IMR-90 (cell line): ENCODE results near the gene FSTL3. TPM values are rescaled to one million over a fixed set of nuclear protein-coding genes. Genes with fewer than 3 reads are reported as not detected.

Experiments
- ATAC-seq: fragments of 200-7000 bp; cut with Tn5 transposase; 2 replicates; pipeline ENCODE4 v1.9.1; 2020; ENCODE audit warnings: low read depth, mild to moderate bottlenecking, moderate library complexity
- BruUV-seq: library from RNA; stranded (reverse); fragments of 400-500 nt; replicated peaks from 2 replicates; lab custom pipeline; 2021; lab: Mats Ljungman, UMichigan
- CTCF ChIA-PET: fragments of 300-600 bp; formaldehyde crosslinking; extraction: SDS; loops from one replicate; lab custom pipeline; 2021; ENCODE audit warnings: antibody characterized with exemption; lab: Yijun Ruan, JAX
- POLR2A ChIA-PET: fragments of 300-600 bp; sonication (Branson Sonifier 250); formaldehyde crosslinking; loops from one replicate; lab custom pipeline; 2022; ENCODE audit warnings: antibody characterized with exemption; ENCODE audit not compliant: unreplicated experiment; lab: Charles Lee
- DNase-seq: peaks from one replicate; pipeline ENCODE4 v3.0.0; 2013
- H2AFZ ChIP-seq: replicated peaks from 2 replicates; pipeline ENCODE3; 2013; ENCODE audit warnings: low read length, mild to moderate bottlenecking; ENCODE audit not compliant: poor library complexity
- H2AK5ac ChIP-seq: 2 replicates; pipeline ENCODE4 v1.6.1; 2013; ENCODE audit warnings: low read depth, low read length, inconsistent platforms
- H2AK9ac ChIP-seq: replicated peaks from 2 replicates; pipeline ENCODE3; 2013; ENCODE audit warnings: mild to moderate bottlenecking, low read depth, low read length, moderate library complexity; ENCODE audit not compliant: poor library complexity
- H2BK120ac ChIP-seq: 2 replicates; pipeline ENCODE4 v1.6.1; 2013; ENCODE audit warnings: low read depth, low read length, inconsistent platforms
- H2BK15ac ChIP-seq: 3 replicates; pipeline ENCODE4 v1.6.1; 2013; ENCODE audit warnings: low read depth, low read length, inconsistent platforms
- H2BK20ac ChIP-seq: 2 replicates; pipeline ENCODE4 v1.6.1; 2013; ENCODE audit warnings: low read depth, mild to moderate bottlenecking, inconsistent platforms, low read length, moderate library complexity
- H2BK5ac ChIP-seq: 2 replicates; pipeline ENCODE4 v1.6.1; 2013; ENCODE audit warnings: mild to moderate bottlenecking, low read depth, low read length, inconsistent platforms; ENCODE audit not compliant: poor library complexity, severe bottlenecking
- H3K14ac ChIP-seq: replicated peaks from 2 replicates; pipeline ENCODE4 v1.6.1; 2013; ENCODE audit warnings: low read depth, low read length, inconsistent platforms
- H3K18ac ChIP-seq: 2 replicates; pipeline ENCODE4 v1.6.1; 2013; ENCODE audit warnings: low read depth, low read length, control low read depth
- H3K23ac ChIP-seq: 2 replicates; pipeline ENCODE4 v1.6.1; 2013; ENCODE audit warnings: low read depth, low read length, inconsistent platforms
- H3K27ac ChIP-seq: 2 replicates; pipeline ENCODE4 v1.5.1; 2013; ENCODE audit warnings: mild to moderate bottlenecking, control low read depth, low read length; ENCODE audit not compliant: insufficient read depth
- H3K27me3 ChIP-seq: 2 replicates; pipeline ENCODE4 v1.6.1; 2013; ENCODE audit warnings: low read length; ENCODE audit not compliant: control insufficient read depth, insufficient read depth
- H3K36me3 ChIP-seq: 2 replicates; pipeline ENCODE4 v1.6.1; 2013; ENCODE audit warnings: low read length, mixed read lengths; ENCODE audit not compliant: control insufficient read depth, insufficient read depth
- H3K4ac ChIP-seq: 2 replicates; pipeline ENCODE4 v1.6.1; 2013; ENCODE audit warnings: low read depth, low read length, inconsistent platforms
- H3K4me1 ChIP-seq: 2 replicates; pipeline ENCODE4 v1.6.1; 2013; ENCODE audit warnings: low read length, mixed read lengths; ENCODE audit not compliant: control insufficient read depth, insufficient read depth
- H3K4me2 ChIP-seq: 2 replicates; pipeline ENCODE4 v1.6.1; 2013; ENCODE audit warnings: low read depth, mild to moderate bottlenecking, control low read depth, low read length, moderate library complexity
- H3K4me3 ChIP-seq: 2 replicates; pipeline ENCODE4 v1.5.1; 2013; ENCODE audit warnings: low read depth, mild to moderate bottlenecking, control low read depth, low read length, moderate library complexity; ENCODE audit not compliant: insufficient read depth
- H3K56ac ChIP-seq: 2 replicates; pipeline ENCODE4 v1.6.1; 2013; ENCODE audit warnings: low read length, inconsistent platforms; ENCODE audit not compliant: insufficient read depth; ENCODE audit errors: extremely low read depth
- H3K79me1 ChIP-seq, 2 experiments: 2 replicates each; pipeline ENCODE4 v1.6.1; 2013; ENCODE audit warnings: low read length in 2 of 2, inconsistent platforms in 1 of 2, low read depth in 1 of 2
- H3K9ac ChIP-seq: 2 replicates; pipeline ENCODE4 v1.6.1; 2013; ENCODE audit warnings: low read depth, low read length, control low read depth
- H3K9me1 ChIP-seq: 2 replicates; pipeline ENCODE4 v1.6.1; 2013; ENCODE audit warnings: low read length, inconsistent platforms; ENCODE audit not compliant: insufficient read depth
- H3K9me3 ChIP-seq: 2 replicates; pipeline ENCODE4 v1.6.1; 2013; ENCODE audit warnings: low read length; ENCODE audit not compliant: control insufficient read depth, insufficient read depth
- H4K20me1 ChIP-seq: 2 replicates; pipeline ENCODE4 v1.6.1; 2013; ENCODE audit warnings: low read length, inconsistent platforms; ENCODE audit not compliant: insufficient read depth
- H4K5ac ChIP-seq: 2 replicates; pipeline ENCODE4 v1.6.1; 2013; ENCODE audit warnings: mild to moderate bottlenecking, low read depth, low read length, control low read depth
- H4K8ac ChIP-seq, 2 experiments: 2 replicates each; pipeline ENCODE4 v1.6.1; 2013; ENCODE audit warnings: low read depth in 2 of 2, low read length in 2 of 2, control low read depth in 1 of 2, inconsistent platforms in 1 of 2
- H4K91ac ChIP-seq: 2 replicates; pipeline ENCODE4 v1.6.1; 2013; ENCODE audit warnings: low read depth, low read length, inconsistent platforms; ENCODE audit not compliant: insufficient read depth
- BHLHE40 ChIP-seq: fragments of 150-350 bp; IDR thresholded peaks from 2 replicates; pipeline ENCODE4 v1.6.1; 2016; ENCODE audit warnings: mild to moderate bottlenecking, low read depth, low read length
- CEBPB ChIP-seq: IDR thresholded peaks from 2 replicates; pipeline ENCODE4 v1.6.1; 2012; ENCODE audit warnings: low read depth, low read length, improper control_type of control experiment
- CHD1 ChIP-seq: IDR thresholded peaks from 2 replicates; pipeline ENCODE4 v1.6.1; 2012; ENCODE audit warnings: low read depth, low read length, improper control_type of control experiment
- FOS ChIP-seq: fragments of 150-350 bp; IDR thresholded peaks from 2 replicates; pipeline ENCODE4 v1.6.1; 2016; ENCODE audit warnings: low read depth, low read length
- MAFK ChIP-seq: IDR thresholded peaks from 2 replicates; pipeline ENCODE4 v1.6.1; 2012; ENCODE audit warnings: low read depth, low read length, improper control_type of control experiment
- MAZ ChIP-seq: IDR thresholded peaks from 2 replicates; pipeline ENCODE4 v1.6.1; 2012; ENCODE audit warnings: low read depth, mild to moderate bottlenecking, low read length, improper control_type of control experiment, moderate library complexity, borderline replicate concordance
- MXI1 ChIP-seq: IDR thresholded peaks from 2 replicates; pipeline ENCODE4 v1.6.1; 2012; ENCODE audit warnings: low read depth, mild to moderate bottlenecking, low read length, moderate library complexity, borderline replicate concordance
- NFE2L2 ChIP-seq: fragments of 150-350 bp; IDR thresholded peaks from 2 replicates; pipeline ENCODE4 v1.6.1; 2016; ENCODE audit warnings: low read depth, mild to moderate bottlenecking, low read length
- POLR2A ChIP-seq: IDR thresholded peaks from 2 replicates; pipeline ENCODE4 v1.6.1; 2012; ENCODE audit warnings: mild to moderate bottlenecking, low read depth, low read length
- RAD21 ChIP-seq: IDR thresholded peaks from 2 replicates; pipeline ENCODE4 v1.6.1; 2012; ENCODE audit warnings: low read length, improper control_type of control experiment
- RCOR1 ChIP-seq: IDR thresholded peaks from 2 replicates; pipeline ENCODE4 v1.6.1; 2012; ENCODE audit warnings: mild to moderate bottlenecking, low read length, improper control_type of control experiment; ENCODE audit not compliant: insufficient replicate concordance
- RFX5 ChIP-seq: IDR thresholded peaks from 2 replicates; pipeline ENCODE4 v1.8.0; 2012; ENCODE audit warnings: low read depth, mild to moderate bottlenecking, low read length, moderate library complexity
- SMC3 ChIP-seq: fragments of 150-350 bp; IDR thresholded peaks from 2 replicates; pipeline ENCODE4 v1.6.1; 2016; ENCODE audit warnings: low read depth, mild to moderate bottlenecking, antibody characterized with exemption, low read length, moderate library complexity
- WGBS, 2 experiments: methylation state at CpG; one replicate each; pipeline versions ENCODE4 v1.1.5 to v1.1.7; 2013; ENCODE audit warnings: missing lambda C conversion rate in 2 of 2; ENCODE audit not compliant: insufficient read length in 1 of 2; ENCODE audit errors: extremely low coverage in 2 of 2; 5-methylcytosine and 5-hydroxymethylcytosine counted together
- dilution Hi-C: fragments of 300-500 bp; cut with HindIII; formaldehyde crosslinking; loops from one replicate; pipeline ENCODE4 v1.14.3; 2018; ENCODE audit warnings: low sequenced_read_pairs; ENCODE audit not compliant: unreplicated experiment
- in situ Hi-C: fragments of 300-500 bp; cut with MboI; formaldehyde crosslinking; loops from 3 replicates; pipeline ENCODE4 v1.14.3; 2019; ENCODE audit warnings: low sequenced_read_pairs, inconsistent platforms, mixed read lengths
- intact Hi-C: fragments of 100-400 bp; cut with micrococcal nuclease; formaldehyde crosslinking; loops from 2 replicates; pipeline ENCODE4 v1.10.0; 2022
- polyA plus RNA-seq, 3 experiments: library from polyadenylated mRNA; depleted of rRNA; stranded (reverse); fragments of >200 nt; gene quantifications; 2 replicates each; pipeline ENCODE4 v1.2.3, GENCODE V29; 2012; ENCODE audit warnings: low replicate concordance in 1 of 3
- total RNA-seq: library from RNA; depleted of rRNA; stranded (reverse); fragments of >200 nt; gene quantifications from 2 replicates; pipeline ENCODE4 v1.2.3, GENCODE V29; 2012
- TF ChIP-seq, protein P1 (sequence below): fragments of 150-350 bp; IDR thresholded peaks from 2 replicates; pipeline ENCODE4 v1.6.1; 2017; ENCODE audit warnings: mild to moderate bottlenecking, antibody characterized with exemption, low read length, low read depth
- TF ChIP-seq, protein P2 (sequence below): fragments of 150-350 bp; IDR thresholded peaks from 2 replicates; pipeline ENCODE4 v1.6.1; 2016; ENCODE audit warnings: low read depth, mild to moderate bottlenecking, low read length, moderate library complexity, borderline replicate concordance
- TF ChIP-seq, protein P3 (sequence below): conservative IDR thresholded peaks from 2 replicates; pipeline ENCODE4 v1.5.1; 2012; ENCODE audit warnings: mild to moderate bottlenecking, low read depth, low read length, improper control_type of control experiment

The FSTL3 gene
- total and polyA plus RNA-seq, 2 of the 4 experiments (the other 2 are of a cell fraction), result 32.3 to 76.9 TPM

GRCh38 chr19:704447-704741 is 28.2 kb downstream of the FSTL3 start:
- Histone ChIP-seq H3K4me3 (no peak overlapping the region), H4K91ac (no peak overlapping the region), H2BK20ac (no peak overlapping the region), H3K14ac (no peak overlapping the region), H2BK15ac (no peak overlapping the region), H2AK5ac (no peak overlapping the region), H4K8ac (0 out of 4 replicates have a peak overlapping the region, but pooled peaks of 1 of the 2 experiments have one; percentile 16), H3K18ac (no peak overlapping the region), H2AFZ (peak overlapping the region; percentile 72), H3K9me3 (no peaks in the 10 kb centered on the region), H3K79me1 (no peaks in the 10 kb centered on the region), H4K20me1 (no peaks in the 10 kb centered on the region; the same call in 1 of the 2 replicates), H3K27me3 (peaks cover 5% of the 10 kb centered on the region; the same call in 1 of the 2 replicates), H3K56ac (no peak overlapping the region), H3K23ac (no peak overlapping the region), H3K9me1 (no peaks in the 10 kb centered on the region), H2AK9ac (no peak overlapping the region), H3K27ac (no peak overlapping the region), H3K36me3 (no peaks in the 10 kb centered on the region), H3K4me2 (no peak overlapping the region), H4K5ac (no peak overlapping the region), H3K4ac (no peak overlapping the region), H3K9ac (no peak overlapping the region), H2BK120ac (no peak overlapping the region), H2BK5ac (no peak overlapping the region), H3K4me1 (peaks cover 5% of the 10 kb centered on the region; the same call in 1 of the 2 replicates)
- TF ChIP-seq RAD21 (no peak), MAFK (no peak), BHLHE40 (no peak), FOS (no peak), CEBPB (no peak), SMC3 (no peak), NFE2L2 (no peak), MAZ (no peak), POLR2A (no peak), CHD1 (no peak), MXI1 (no peak), RFX5 (no peak), RCOR1 (no peak)
- TF ChIP-seq, protein P1, sequence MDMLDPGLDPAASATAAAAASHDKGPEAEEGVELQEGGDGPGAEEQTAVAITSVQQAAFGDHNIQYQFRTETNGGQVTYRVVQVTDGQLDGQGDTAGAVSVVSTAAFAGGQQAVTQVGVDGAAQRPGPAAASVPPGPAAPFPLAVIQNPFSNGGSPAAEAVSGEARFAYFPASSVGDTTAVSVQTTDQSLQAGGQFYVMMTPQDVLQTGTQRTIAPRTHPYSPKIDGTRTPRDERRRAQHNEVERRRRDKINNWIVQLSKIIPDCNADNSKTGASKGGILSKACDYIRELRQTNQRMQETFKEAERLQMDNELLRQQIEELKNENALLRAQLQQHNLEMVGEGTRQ, result no peak
- TF ChIP-seq, protein P2, sequence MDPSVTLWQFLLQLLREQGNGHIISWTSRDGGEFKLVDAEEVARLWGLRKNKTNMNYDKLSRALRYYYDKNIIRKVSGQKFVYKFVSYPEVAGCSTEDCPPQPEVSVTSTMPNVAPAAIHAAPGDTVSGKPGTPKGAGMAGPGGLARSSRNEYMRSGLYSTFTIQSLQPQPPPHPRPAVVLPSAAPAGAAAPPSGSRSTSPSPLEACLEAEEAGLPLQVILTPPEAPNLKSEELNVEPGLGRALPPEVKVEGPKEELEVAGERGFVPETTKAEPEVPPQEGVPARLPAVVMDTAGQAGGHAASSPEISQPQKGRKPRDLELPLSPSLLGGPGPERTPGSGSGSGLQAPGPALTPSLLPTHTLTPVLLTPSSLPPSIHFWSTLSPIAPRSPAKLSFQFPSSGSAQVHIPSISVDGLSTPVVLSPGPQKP, result no peak
- TF ChIP-seq, protein P3, sequence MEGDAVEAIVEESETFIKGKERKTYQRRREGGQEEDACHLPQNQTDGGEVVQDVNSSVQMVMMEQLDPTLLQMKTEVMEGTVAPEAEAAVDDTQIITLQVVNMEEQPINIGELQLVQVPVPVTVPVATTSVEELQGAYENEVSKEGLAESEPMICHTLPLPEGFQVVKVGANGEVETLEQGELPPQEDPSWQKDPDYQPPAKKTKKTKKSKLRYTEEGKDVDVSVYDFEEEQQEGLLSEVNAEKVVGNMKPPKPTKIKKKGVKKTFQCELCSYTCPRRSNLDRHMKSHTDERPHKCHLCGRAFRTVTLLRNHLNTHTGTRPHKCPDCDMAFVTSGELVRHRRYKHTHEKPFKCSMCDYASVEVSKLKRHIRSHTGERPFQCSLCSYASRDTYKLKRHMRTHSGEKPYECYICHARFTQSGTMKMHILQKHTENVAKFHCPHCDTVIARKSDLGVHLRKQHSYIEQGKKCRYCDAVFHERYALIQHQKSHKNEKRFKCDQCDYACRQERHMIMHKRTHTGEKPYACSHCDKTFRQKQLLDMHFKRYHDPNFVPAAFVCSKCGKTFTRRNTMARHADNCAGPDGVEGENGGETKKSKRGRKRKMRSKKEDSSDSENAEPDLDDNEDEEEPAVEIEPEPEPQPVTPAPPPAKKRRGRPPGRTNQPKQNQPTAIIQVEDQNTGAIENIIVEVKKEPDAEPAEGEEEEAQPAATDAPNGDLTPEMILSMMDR, result no peak
- WGBS, 2 experiments, result no CpG with 5 or more reads among the region's 14 CpGs
- DNase-seq (no peak), ATAC-seq (no peak)
- BruUV-seq, result no TSS peak
- dilution Hi-C loops, result no loop called here
- ChIA-PET CTCF (no interaction called here), POLR2A (no interaction called here)
- in situ Hi-C loops, result no loop called here
- intact Hi-C loops, result no loop called here
